HG03520 (cell line): ENCODE results near the gene PDE9A.

Source experiments
- ATAC-seq: cut with Tn5 transposase; IDR thresholded peaks from one replicate; pipeline ENCODE4 v1.9.1; 2021; ENCODE audit warnings: mild to moderate bottlenecking, moderate library complexity; ENCODE audit not compliant: unreplicated experiment

PDE9A gene

DNA sequence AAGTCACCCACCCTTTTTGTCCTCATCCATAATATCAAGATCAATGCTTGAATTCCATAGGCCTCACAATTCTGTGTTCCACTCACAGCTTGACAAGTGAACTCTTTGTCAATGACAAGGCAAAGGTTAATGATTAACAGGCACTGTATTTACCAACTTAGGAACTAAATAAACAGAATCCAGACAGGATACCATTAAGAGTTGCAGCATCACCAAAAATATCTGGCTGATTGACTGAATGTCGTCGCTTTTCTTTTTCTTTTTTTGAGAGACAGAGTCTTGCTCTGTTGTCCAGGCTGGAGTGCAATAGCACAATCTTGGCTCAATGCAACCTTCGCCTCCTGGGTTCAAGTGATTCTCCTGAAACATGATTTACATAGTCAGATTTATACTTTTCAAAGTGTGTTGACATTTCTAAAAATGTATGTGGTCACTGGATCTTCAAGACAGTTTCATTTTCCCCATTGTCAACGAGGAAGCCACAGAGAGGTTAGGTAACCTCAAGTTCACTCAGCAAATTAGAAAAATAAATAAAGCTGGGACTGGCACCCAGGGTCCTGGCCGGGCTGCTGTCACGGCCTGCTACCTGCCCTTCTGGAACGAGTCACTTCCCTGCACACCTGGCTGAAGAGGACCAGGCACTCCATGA, 81.0 kb downstream of the PDE9A start:
- ATAC-seq = no peak

- ATAC-seq = no peak
Measured at GRCh38 chr21:42735061-42735460, 81.6 kb downstream of the PDE9A start.

GRCh38 chr21:42735944-42736343, 82.5 kb downstream of the PDE9A start:
- no peak for ATAC-seq

GRCh38 chr21:42736646-42737350, 83.4 kb downstream of the PDE9A start:
- ATAC-seq = no peak

DNA sequence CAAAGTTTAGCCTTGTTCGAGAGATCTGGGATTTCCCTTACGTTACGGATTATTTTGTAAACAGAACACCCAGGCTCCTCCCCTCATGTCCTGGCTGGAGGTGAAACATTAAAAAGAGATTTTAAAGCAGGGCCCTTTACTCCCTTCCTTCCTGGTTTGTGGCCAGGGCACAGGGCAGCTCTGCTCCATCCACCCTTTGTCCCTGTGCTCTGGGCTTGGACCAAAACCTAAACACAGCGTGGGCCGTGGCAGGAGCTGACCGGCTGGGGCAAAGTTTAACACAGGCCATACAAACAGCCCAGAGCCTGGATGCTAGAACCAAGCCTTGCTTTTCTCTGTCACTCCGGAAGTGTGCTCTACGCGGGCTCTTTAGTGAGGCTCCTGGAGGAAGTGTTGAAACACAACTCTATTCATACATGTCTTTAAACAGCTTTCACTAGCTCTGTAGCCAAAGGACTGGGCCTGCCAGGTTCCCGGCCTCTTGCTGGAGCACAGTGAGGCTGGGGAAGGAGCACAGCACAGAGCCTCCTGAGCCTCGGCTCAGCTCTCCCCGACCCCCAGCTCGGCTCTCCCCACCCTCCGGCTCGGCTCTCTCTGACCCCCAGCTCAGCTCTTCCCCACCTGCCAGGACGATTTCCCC, 84.7 kb downstream of the PDE9A start:
- no peak for ATAC-seq

- ATAC-seq = no peak
Measured at GRCh38 chr21:42739061-42739931, 85.9 kb downstream of the PDE9A start.

GRCh38 chr21:42740405-42740909, 87.0 kb downstream of the PDE9A start:
- ATAC-seq = no peak

DNA sequence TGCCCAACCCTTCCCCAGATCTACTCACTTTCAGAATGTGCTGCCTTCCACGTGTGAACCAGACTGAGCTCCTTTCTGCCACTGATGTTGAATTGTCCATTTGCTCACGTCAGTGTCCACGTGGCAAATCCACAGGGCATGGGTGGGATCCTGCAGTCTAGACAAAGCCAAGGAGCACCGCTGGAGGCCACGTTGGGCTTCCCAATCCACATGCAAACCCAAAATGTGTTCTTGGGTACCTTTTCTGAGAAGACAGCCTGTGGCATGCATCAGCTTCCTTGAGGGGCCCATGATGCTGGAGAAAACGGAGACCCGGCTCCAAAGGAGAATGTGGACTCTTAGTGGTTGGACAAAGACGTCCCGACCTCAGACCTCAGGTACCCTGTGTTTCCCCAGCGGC, 87.6 kb downstream of the PDE9A start:
- no peak for ATAC-seq

GRCh38 chr21:42744520-42745445, 91.4 kb downstream of the PDE9A start:
- no peak for ATAC-seq

- no peak for ATAC-seq
Measured at GRCh38 chr21:42745511-42746239, 92.3 kb downstream of the PDE9A start.

- no peak for ATAC-seq
Measured at GRCh38 chr21:42746240-42746592, 92.8 kb downstream of the PDE9A start.

GRCh38 chr21:42746593-42747275, 93.3 kb downstream of the PDE9A start:
- no peak for ATAC-seq

- no peak for ATAC-seq
Measured at GRCh38 chr21:42747276-42747701, 93.9 kb downstream of the PDE9A start.

GRCh38 chr21:42747746-42748351, 94.4 kb downstream of the PDE9A start:
- no peak for ATAC-seq

- no peak for ATAC-seq
Measured at GRCh38 chr21:42748620-42749176, 95.3 kb downstream of the PDE9A start.

DNA sequence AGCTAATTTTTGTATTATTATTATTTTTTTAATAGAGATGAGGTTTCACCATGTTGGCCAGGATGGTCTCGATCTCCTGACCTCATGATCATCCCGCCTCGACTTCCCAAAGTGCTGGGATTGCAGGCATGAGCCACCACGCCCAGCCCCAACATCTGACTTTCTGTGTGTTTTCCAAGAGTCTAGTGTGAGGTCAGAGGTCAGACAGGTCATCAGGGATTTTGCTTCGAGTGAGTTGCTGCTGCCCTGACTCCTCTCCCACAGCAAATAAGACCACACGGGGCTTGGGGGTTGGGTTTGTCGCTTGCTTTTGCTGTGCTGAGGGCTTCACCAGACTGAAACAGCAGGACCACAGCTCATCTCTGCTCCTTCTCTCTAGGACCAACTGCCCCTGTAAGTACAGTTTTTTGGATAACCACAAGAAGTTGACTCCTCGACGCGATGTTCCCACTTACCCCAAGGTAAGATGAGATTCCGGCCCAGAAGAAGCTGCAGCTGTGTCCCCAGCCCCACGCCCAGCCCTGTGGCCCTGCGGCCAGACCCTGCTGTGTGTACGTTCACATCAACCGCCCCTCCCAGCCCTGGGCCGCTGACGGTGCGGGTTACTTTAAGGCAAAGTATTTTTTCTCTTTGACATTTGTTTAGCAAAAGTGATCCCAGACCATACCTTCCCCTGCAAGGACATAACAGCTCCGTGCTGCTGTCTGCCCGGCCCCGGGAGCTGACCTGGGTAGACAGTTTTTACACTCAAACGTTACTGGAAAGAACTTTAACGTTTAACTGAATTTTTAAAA, 97.5 kb downstream of the PDE9A start:
- ATAC-seq = no peak

GRCh38 chr21:42751866-42752265, 98.4 kb downstream of the PDE9A start:
- ATAC-seq = no peak
